ENCODE measurements around the gene ICAM2. TPM values are rescaled to one million over a fixed set of nuclear protein-coding genes. Genes with fewer than 3 reads are reported as not detected.
A peak's percentile ranks its signal among the peaks of the same experiment; 100 is the strongest.

Gene ICAM2
- total and polyA plus RNA-seq, 2 experiments from 2014 or later, result 0.97 to 1.3 TPM

- in situ Hi-C loops (cut with MboI), result no loop called here
- peak overlapping the region; percentile 74 for H2AFZ ChIP-seq
- no peaks in the 10 kb centered on the region for H3K9me3 ChIP-seq (ENCODE audit: low read depth)
- peak overlapping the region; percentile 79 for H3K4me2 ChIP-seq (ENCODE audit: unreplicated experiment)
- H3K4me3 ChIP-seq, result peak overlapping the region; percentile 70
- no peaks in the 10 kb centered on the region for H3K36me3 ChIP-seq (ENCODE audit: low read depth)
- TF ChIP-seq EZH2 (IDR thresholded peaks at IDR 0.05; ENCODE audit: insufficient read depth, poor library complexity, severe bottlenecking) (no peak), EZH2phosphoT487 (IDR thresholded peaks at IDR 0.05; ENCODE audit: insufficient read depth, low read depth) (no peak)
- no peaks in the 10 kb centered on the region for H4K20me1 ChIP-seq (ENCODE audit: insufficient read depth)
- H3K79me2 ChIP-seq (ENCODE audit: insufficient read depth), result no peaks in the 10 kb centered on the region
- DNase-seq, result no peak
- no peak overlapping the region for H3K27ac ChIP-seq
- H3K9me2 ChIP-seq (ENCODE audit: insufficient read depth), result no peaks in the 10 kb centered on the region
- WGBS, 2 experiments (ENCODE audit: low coverage in 1 of 2, low lambda C conversion rate in 2 of 2, missing lambda C conversion rate in 2 of 2), result 22 to 26% methylated on average over 26 to 32 of the region's 33 CpGs
- no peaks in the 10 kb centered on the region for H3K4me1 ChIP-seq (ENCODE audit: insufficient read depth)
- peak overlapping the region; percentile 20; the same call in 1 of the 2 replicates for H3K9ac ChIP-seq
- H3K27me3 ChIP-seq (replicated peaks; ENCODE audit: insufficient read depth), result peaks cover 27% of the 10 kb centered on the region
- H3F3A ChIP-seq (ENCODE audit: insufficient read depth), result no peaks in the 10 kb centered on the region
Observed at GRCh38 chr17:63998721-63999679, 21.4 kb downstream of the ICAM2 start.

GRCh38 chr17:63998050-63998720 is 22.2 kb downstream of the ICAM2 start, which contains the start of gene PRR29:
PRR29 (plus strand) TSS chr17:63998351; CDS start chr17:63998365, 14 bp downstream.
- DNase-seq, result peak; percentile 84
- Histone ChIP-seq H3K4me2 (ENCODE audit: unreplicated experiment) (peak within 1 kb of the TSS; percentile 79), H3K9ac (peak within 1 kb of the TSS; percentile 20; the same call in 1 of the 2 replicates), H3K36me3 (ENCODE audit: low read depth) (no peaks in the 10 kb centered on the region), H3K79me2 (ENCODE audit: insufficient read depth) (no peaks in the 10 kb centered on the region), H2AFZ (peak within 1 kb of the TSS; percentile 74), H4K20me1 (ENCODE audit: insufficient read depth) (no peaks in the 10 kb centered on the region), H3K27me3 (replicated peaks; ENCODE audit: insufficient read depth) (peaks cover 32% of the 10 kb centered on the region), H3K27ac (no peak within 1 kb of the TSS), H3K4me3 (peak within 1 kb of the TSS; percentile 70), H3K4me1 (ENCODE audit: insufficient read depth) (no peaks in the 10 kb centered on the region), H3F3A (ENCODE audit: insufficient read depth) (no peaks in the 10 kb centered on the region), H3K9me2 (ENCODE audit: insufficient read depth) (no peaks in the 10 kb centered on the region), H3K9me3 (ENCODE audit: low read depth) (no peaks in the 10 kb centered on the region)
- 0 to 3% methylated on average over 10 to 40 of the region's 43 CpGs for WGBS, 2 experiments (ENCODE audit: low coverage in 1 of 2, low lambda C conversion rate in 2 of 2, missing lambda C conversion rate in 2 of 2)
- in situ Hi-C loops (cut with MboI), result no loop called here
- TF ChIP-seq EZH2phosphoT487 (IDR thresholded peaks at IDR 0.05; ENCODE audit: insufficient read depth, low read depth), result no peak
- TF ChIP-seq EZH2 (IDR thresholded peaks at IDR 0.05; ENCODE audit: insufficient read depth, poor library complexity, severe bottlenecking), result no peak

- Histone ChIP-seq H3K79me2 (ENCODE audit: insufficient read depth) (no peaks in the 10 kb centered on the region), H3K27ac (no peak overlapping the region), H3F3A (ENCODE audit: insufficient read depth) (no peaks in the 10 kb centered on the region), H3K4me3 (peak overlapping the region; percentile 70), H3K4me1 (ENCODE audit: insufficient read depth) (no peaks in the 10 kb centered on the region), H4K20me1 (ENCODE audit: insufficient read depth) (no peaks in the 10 kb centered on the region), H3K9me3 (ENCODE audit: low read depth) (no peaks in the 10 kb centered on the region), H2AFZ (peak overlapping the region; percentile 74), H3K36me3 (ENCODE audit: low read depth) (no peaks in the 10 kb centered on the region), H3K9ac (no peak overlapping the region), H3K4me2 (ENCODE audit: unreplicated experiment) (peak overlapping the region; percentile 79), H3K9me2 (ENCODE audit: insufficient read depth) (no peaks in the 10 kb centered on the region), H3K27me3 (replicated peaks; ENCODE audit: insufficient read depth) (peaks cover 35% of the 10 kb centered on the region)
- TF ChIP-seq EZH2 (IDR thresholded peaks at IDR 0.05; ENCODE audit: insufficient read depth, poor library complexity, severe bottlenecking) (no peak), EZH2phosphoT487 (IDR thresholded peaks at IDR 0.05; ENCODE audit: insufficient read depth, low read depth) (no peak)
- peak; percentile 20 for DNase-seq
- in situ Hi-C loops (cut with MboI), result no loop called here
- whole genome bisulfite sequencing, 2 experiments (ENCODE audit: low coverage in 1 of 2, low lambda C conversion rate in 2 of 2, missing lambda C conversion rate in 2 of 2), result 16% methylated on average over 19 of the region's 19 CpGs
Observed at GRCh38 chr17:63997341-63998048, 22.9 kb downstream of the ICAM2 start.
